Fibroblast of mammary gland (primary cell): ENCODE results near the gene NACA2.
"Not testable (repeated sequence)": the region's sequence is repeated elsewhere in the genome, so short reads cannot be mapped to it uniquely, and the experiment has no call there.

ENCODE experiments used
- DNase-seq: peaks from one replicate; pipeline ENCODE4 v3.0.0-alpha.2; 2010; ENCODE audit warnings: low read depth
- H3K4me3 ChIP-seq: 2 replicates; pipeline ENCODE4 v1.5.1; 2011; ENCODE audit warnings: low read depth, mild to moderate bottlenecking, low read length, moderate library complexity; ENCODE audit not compliant: control insufficient read depth
- CTCF ChIP-seq: conservative IDR thresholded peaks from 2 replicates; pipeline ENCODE4 v1.5.1; 2011; ENCODE audit warnings: low read depth, low read length, inconsistent platforms; ENCODE audit not compliant: control insufficient read depth, insufficient read depth

The NACA2 gene

GRCh38 chr17:61567045-61567802, 23.8 kb downstream of the NACA2 start:
- DNase-seq: no peak
- TF ChIP-seq CTCF: no peak
- H3K4me3 ChIP-seq: no peak overlapping the region

GRCh38 chr17:61566448-61566847, 24.6 kb downstream of the NACA2 start:
- not testable (repeated sequence) for H3K4me3 ChIP-seq, DNase-seq

- H3K4me3 ChIP-seq, DNase-seq: not testable (repeated sequence)
Measured at GRCh38 chr17:61565850-61566249, 25.2 kb downstream of the NACA2 start.

- no peak for DNase-seq
- TF ChIP-seq CTCF: no peak
- no peak overlapping the region for H3K4me3 ChIP-seq
Measured at GRCh38 chr17:61565213-61565612, 25.8 kb downstream of the NACA2 start.

GRCh38 chr17:61562287-61562686, 28.7 kb downstream of the NACA2 start:
- no peak for DNase-seq
- H3K4me3 ChIP-seq: no peak overlapping the region

GRCh38 chr17:61561354-61561753, 29.7 kb downstream of the NACA2 start:
- TF ChIP-seq CTCF: no peak
- DNase-seq: no peak
- H3K4me3 ChIP-seq: no peak overlapping the region

More at GRCh38 chr17:61562287-61562686, 28.7 kb downstream of the NACA2 start:
- no peak for TF ChIP-seq CTCF

GRCh38 chr17:61560071-61560470, 30.9 kb downstream of the NACA2 start:
- TF ChIP-seq CTCF: no peak
- no peak for DNase-seq
- H3K4me3 ChIP-seq: no peak overlapping the region
